OCI-LY7 (cell line): ENCODE data around the gene PFKFB3.

Experiments used
- CTCF ChIP-seq: fragments of 200-600 bp; sonication (generic); conservative IDR thresholded peaks from 2 replicates; pipeline ENCODE4 v1.5.1; 2014; ENCODE audit warnings: mild to moderate bottlenecking, antibody characterized with exemption, low read length, moderate library complexity, mixed read lengths
- EZH2phosphoT487 ChIP-seq: fragments of 200-600 bp; sonication (generic); IDR thresholded peaks from 2 replicates; pipeline ENCODE4 v1.6.1; 2018; ENCODE audit warnings: low read depth, borderline replicate concordance, mild to moderate bottlenecking, mixed run types, antibody characterized with exemption, low read length, moderate library complexity, mixed read lengths

DNA sequence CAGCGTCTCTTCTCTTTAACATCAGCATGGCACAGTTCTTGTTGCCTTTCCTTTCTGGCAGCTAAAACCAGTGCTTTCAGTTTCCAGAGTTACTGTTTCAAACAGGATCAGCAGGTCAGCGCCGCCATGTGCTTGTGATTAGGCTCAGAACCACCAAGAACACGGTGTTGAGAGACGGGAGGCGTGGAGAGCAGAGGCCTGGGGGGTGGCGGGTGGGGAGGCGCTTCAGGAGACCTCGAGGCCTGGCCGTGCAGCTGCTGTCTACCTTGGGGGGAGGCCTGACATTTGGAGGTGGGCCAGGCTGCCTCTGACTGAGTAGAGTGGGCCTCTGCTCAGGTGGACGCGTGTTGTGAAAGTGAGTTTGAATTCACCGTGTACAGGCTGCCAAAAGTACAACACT is 22.0 kb downstream of the PFKFB3 start:
- TF ChIP-seq CTCF (no peak), EZH2phosphoT487 (no peak)
